HG03064 (cell line): ENCODE results near the gene CCL1.
"Not testable (repeated sequence)": the region's sequence is repeated elsewhere in the genome, so short reads cannot be mapped to it uniquely, and the experiment has no call there.

Experiments used
- ATAC-seq: cut with Tn5 transposase; IDR thresholded peaks from one replicate; pipeline ENCODE4 v1.9.1; 2021; ENCODE audit warnings: low read depth; ENCODE audit not compliant: unreplicated experiment

The CCL1 gene

GRCh38 chr17:34361478-34362061 lies 1.5 kb downstream of the CCL1 start:
- no peak for ATAC-seq

DNA sequence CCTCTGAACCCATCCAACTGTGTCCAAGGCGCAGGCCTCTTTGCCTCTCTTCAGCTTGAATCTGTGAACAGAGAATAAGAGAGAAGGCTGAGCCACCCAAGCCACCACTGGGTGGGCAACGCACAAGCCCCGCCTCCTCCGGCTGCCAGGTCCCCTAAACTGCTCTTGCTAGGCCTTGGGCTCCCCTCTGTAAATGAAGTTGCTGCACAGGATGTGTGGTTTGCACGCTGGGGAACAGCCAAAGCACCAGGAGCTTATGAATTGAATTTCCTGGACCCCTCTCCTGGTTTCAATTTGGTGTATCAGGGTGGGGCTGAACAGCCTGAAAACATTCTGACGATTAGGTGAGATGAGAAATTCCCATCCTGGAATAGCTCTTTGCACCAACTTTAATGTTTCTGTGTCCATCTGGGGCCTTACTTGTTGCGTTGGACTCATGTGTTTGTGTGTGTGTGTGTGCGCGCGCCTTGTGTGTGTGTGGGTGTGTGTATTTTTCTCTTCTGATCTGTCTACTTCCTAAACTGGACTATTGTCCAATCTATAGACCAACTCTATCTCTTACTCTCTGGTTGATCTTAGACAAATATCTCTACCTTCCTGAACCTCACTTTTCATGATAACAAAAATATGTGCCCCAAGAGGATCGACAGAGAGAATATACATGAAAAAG lies 2.3 kb downstream of the CCL1 start:
- no peak for ATAC-seq

- no peak for ATAC-seq
Measured at GRCh38 chr17:34358631-34359030, 4.4 kb downstream of the CCL1 start.

- no peak for ATAC-seq
Measured at GRCh38 chr17:34357398-34357797, 5.6 kb downstream of the CCL1 start.

- no peak for ATAC-seq
Measured at GRCh38 chr17:34356194-34356593, 6.8 kb downstream of the CCL1 start, which contains the start of gene CCL13. Gene CCL13, plus strand, starts transcription at chr17:34356480. Its CDS starts 47 bp downstream, at chr17:34356527.

GRCh38 chr17:34354637-34355036 lies 8.4 kb downstream of the CCL1 start:
- no peak for ATAC-seq

DNA sequence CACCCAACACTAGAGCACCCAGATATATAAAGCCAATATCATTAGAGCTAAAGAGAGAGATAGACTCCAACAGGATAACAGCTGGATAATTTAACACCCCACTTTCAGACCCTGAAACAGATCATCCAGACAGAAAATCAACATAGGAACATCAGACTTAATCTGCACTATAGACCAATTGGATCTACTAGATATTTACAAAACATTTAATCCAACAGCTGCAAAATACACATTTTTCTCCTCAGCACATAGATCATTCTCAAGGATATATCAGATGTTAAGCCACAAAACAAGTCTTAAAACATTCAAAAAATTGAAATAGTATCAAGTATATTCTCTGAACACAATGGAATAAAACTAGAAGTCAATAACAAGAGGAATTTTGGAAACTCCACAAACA lies 10.8 kb downstream of the CCL1 start:
- ATAC-seq: no peak

DNA sequence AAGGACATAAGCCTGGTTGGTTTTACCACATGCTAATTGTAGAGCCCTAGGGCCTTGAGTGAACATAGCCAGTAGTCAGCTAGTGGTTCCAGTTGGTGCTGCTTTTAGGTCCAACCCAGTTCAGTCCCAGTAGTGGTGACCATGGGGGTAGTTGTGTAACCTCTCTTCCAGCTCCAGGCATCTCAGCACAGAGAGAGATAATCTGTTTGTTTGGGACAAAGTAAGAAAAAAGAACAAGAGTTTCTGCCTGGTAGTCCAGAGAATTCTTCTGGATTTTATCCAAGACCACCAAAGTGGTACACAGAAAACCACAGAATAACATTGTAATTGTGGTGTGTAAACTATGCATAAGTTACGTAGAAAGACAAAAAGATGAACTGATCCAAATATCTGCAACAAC lies 11.9 kb downstream of the CCL1 start:
- ATAC-seq: no peak

DNA sequence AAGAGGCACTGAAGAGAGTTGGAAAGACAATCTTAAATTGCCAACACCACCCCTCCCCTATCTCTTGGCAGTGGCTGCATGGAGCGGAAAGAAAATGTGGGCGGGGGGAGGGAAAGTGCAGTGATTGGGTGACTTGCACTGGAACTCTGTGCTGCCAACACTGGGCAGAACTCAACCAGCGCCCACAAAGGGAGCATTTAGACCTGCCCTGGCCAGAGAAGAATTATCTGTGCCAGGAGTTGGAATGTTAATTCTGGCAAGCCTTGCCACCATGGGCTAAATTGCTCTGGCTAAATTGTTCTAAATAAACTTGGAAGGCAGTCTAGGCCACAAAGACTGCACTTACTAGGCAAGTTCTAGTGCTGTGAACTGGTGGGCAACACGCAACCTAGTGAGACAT lies 13.3 kb downstream of the CCL1 start:
- ATAC-seq: no peak

DNA sequence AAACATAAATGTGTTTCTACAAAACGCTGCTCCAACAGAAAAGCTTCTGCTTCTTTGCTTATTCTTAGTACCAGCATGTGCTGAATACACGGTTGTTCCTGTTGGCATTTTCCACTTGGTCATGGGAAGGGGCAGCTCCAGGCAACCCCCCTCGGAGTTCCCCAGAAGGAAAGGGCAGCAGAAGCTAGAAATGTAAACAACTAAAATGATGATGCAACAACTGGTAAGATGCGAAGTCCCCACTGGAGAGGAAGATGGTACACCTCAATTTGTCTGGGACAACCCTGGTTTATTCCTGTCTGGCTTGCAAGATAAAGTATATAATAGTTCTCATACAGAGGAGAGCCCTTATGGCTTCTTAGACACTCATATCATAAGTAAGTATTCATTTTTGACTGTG lies 16.0 kb downstream of the CCL1 start:
- no peak for ATAC-seq

DNA sequence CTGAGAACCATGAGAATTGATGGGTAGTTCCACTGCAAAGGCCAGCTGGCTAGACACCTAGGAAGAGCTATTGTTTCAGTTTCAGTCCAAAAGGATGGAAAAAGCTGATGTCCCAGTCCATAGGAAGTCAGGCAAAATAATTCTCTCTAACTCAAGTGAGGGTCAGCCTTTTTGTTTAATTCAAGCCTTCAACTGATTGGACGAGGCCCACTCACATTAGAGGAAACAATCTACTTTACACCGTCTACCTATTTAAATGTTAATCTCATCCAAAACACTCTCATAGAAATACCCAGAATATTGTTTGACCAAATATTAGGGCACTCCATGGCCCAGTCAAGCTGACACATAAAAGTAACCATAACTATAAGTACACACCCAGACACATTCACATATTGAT lies 21.1 kb downstream of the CCL1 start:
- ATAC-seq: no peak

DNA sequence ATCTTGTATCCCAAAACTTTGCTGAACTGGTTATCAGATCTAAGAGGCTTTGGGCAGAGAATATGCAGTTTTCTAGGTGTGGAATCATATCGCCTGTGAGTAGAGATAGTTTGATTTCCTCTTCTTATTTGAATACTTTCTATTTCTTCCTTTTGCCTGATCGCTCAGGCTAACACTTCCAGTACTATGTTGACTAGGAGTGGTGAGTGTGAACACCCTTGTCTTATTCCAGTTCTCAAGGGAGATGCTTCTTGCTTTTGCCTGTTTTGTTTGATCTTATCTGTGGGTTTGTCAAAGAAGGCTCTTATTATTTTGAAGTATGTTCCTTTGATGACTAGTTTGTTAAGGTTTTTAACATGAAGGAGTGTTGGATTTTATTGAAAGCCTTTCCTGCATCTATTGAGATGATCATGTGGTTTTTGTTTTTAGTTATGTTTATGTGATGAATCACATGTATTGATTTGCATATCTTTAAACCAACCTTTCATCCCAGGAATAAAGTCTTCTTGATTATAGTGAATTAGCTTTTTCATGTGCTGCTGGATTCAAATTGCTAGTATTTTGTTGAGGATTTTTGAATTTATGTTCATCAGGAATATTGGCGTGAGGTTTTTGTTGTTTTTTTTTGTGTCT lies 23.8 kb downstream of the CCL1 start:
- ATAC-seq: no peak

DNA sequence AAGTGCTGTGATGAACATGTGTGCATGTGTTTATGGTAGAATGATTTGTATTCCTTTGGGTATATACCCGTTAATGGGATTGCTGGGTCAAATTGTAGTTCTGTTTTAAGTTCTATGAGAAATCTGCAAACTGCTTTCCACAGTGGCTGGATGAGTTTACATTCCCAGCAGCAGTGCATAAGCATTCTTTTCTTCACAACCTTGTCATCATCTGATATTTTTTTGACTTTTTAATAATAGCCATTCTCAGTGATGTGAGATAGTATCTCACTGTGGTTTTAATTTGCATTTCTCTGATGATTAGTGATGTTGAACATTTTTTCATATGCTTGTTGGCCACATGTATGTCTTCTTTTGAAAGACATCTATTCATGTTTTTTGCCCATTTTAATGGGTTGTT lies 25.3 kb downstream of the CCL1 start:
- no peak for ATAC-seq

- not testable (repeated sequence) for ATAC-seq
Measured at GRCh38 chr17:34327580-34327979, 35.5 kb downstream of the CCL1 start.

- no peak for ATAC-seq
Measured at GRCh38 chr17:34321964-34322363, 41.1 kb downstream of the CCL1 start.

GRCh38 chr17:34319039-34319483 lies 44.0 kb downstream of the CCL1 start, which contains the start of gene CCL8:
Gene CCL8, plus strand, starts transcription at chr17:34319435. Its CDS starts 67 bp downstream, at chr17:34319502.
- no peak for ATAC-seq

DNA sequence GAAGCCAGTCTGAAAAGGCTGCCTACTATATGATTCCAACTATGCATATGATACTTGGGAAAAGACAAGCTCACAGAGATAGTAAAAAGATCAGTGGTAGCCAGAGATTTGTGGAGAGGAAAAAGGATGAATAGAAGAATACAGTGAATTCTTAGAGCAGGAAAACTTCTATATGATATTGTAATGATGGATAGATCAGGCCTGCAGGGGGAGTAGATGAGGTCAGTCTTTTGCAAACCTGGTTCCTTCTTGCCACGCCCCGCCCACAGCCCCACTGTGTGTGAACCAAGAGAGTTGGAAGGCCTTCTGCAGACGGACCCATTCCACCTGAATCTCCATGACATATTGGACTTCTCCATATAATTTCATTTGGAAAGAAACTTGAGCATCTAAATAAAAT lies 44.6 kb downstream of the CCL1 start:
- no peak for ATAC-seq

- ATAC-seq: no peak
Measured at GRCh38 chr17:34314279-34314678, 48.8 kb downstream of the CCL1 start.

- no peak for ATAC-seq
Measured at GRCh38 chr17:34313164-34313563, 49.9 kb downstream of the CCL1 start.

- ATAC-seq: no peak
Measured at GRCh38 chr17:34312080-34312479, 51.0 kb downstream of the CCL1 start.

- no peak for ATAC-seq
Measured at GRCh38 chr17:34311291-34311690, 51.7 kb downstream of the CCL1 start.
